Mesothelial cell of epicardium (in vitro differentiated cells): ENCODE measurements around the gene EFCAB8. TPM values are rescaled to one million over a fixed set of nuclear protein-coding genes. Genes with fewer than 3 reads are reported as not detected.

Experiments
- DNase-seq, 2 experiments: peaks; one replicate each; pipeline ENCODE4 v3.0.0; 2021; ENCODE audit warnings: low spot score in 2 of 2; ENCODE audit not compliant: unreplicated experiment in 2 of 2
- H3K27ac Mint-ChIP-seq: 2 replicates; pipeline ENCODE4 v1.8.0; 2021; ENCODE audit warnings: mixed read lengths
- H3K27me3 Mint-ChIP-seq: 2 replicates; pipeline ENCODE4 v1.8.0; 2021; ENCODE audit warnings: low read depth, mixed read lengths
- H3K36me3 Mint-ChIP-seq: 2 replicates; pipeline ENCODE4 v1.8.0; 2021; ENCODE audit warnings: mixed read lengths
- H3K4me1 Mint-ChIP-seq: 2 replicates; pipeline ENCODE4 v1.8.0; 2021; ENCODE audit warnings: mixed read lengths
- H3K4me3 Mint-ChIP-seq: 2 replicates; pipeline ENCODE4 v1.8.0; 2021; ENCODE audit warnings: mild to moderate bottlenecking, moderate library complexity, mixed read lengths
- H3K9me3 Mint-ChIP-seq: 2 replicates; pipeline ENCODE4 v1.8.0; 2021; ENCODE audit warnings: mixed read lengths
- total RNA-seq: library from RNA; stranded (reverse); gene quantifications from 3 replicates; pipeline ENCODE4 v1.2.1, GENCODE V29; 2021
- TF ChIP-seq, protein P1 (sequence below): fragments of 200-600 bp; sonication (generic); IDR thresholded peaks from one replicate; pipeline ENCODE4 v1.5.0; 2021; ENCODE audit warnings: antibody characterized with exemption; ENCODE audit not compliant: unreplicated experiment

Gene EFCAB8
- total RNA-seq, 1 donor from 2014 or later = 0.47 TPM

DNA sequence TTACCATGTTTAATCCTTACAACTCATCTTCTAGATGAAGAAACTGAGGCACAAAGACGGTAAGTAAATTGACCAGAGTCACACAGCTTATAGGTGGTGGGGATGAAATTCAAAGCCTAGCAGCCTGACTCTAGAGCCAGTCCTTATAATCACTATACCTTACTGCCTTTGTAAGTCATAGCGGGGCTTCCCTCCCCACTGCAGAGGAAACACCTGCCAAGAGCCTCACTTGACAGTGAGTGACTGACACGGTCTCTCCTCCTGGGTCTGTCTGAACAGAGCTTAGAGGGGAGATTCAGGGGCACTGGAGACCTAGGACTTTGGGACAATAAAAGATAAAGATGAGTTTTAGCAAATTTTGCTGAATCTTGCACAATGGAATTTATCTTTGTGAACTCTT is 132.7 kb downstream of the EFCAB8 start:
- DNase-seq = no peak
- Mint-ChIP-seq H3K9me3 (peaks cover 13% of the 10 kb centered on the region), H3K4me3 (no peak overlapping the region), H3K27ac (no peak overlapping the region), H3K36me3 (no peaks in the 10 kb centered on the region), H3K27me3 (no peaks in the 10 kb centered on the region), H3K4me1 (no peaks in the 10 kb centered on the region)
- TF ChIP-seq, protein P1, sequence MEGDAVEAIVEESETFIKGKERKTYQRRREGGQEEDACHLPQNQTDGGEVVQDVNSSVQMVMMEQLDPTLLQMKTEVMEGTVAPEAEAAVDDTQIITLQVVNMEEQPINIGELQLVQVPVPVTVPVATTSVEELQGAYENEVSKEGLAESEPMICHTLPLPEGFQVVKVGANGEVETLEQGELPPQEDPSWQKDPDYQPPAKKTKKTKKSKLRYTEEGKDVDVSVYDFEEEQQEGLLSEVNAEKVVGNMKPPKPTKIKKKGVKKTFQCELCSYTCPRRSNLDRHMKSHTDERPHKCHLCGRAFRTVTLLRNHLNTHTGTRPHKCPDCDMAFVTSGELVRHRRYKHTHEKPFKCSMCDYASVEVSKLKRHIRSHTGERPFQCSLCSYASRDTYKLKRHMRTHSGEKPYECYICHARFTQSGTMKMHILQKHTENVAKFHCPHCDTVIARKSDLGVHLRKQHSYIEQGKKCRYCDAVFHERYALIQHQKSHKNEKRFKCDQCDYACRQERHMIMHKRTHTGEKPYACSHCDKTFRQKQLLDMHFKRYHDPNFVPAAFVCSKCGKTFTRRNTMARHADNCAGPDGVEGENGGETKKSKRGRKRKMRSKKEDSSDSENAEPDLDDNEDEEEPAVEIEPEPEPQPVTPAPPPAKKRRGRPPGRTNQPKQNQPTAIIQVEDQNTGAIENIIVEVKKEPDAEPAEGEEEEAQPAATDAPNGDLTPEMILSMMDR = no peak

DNA sequence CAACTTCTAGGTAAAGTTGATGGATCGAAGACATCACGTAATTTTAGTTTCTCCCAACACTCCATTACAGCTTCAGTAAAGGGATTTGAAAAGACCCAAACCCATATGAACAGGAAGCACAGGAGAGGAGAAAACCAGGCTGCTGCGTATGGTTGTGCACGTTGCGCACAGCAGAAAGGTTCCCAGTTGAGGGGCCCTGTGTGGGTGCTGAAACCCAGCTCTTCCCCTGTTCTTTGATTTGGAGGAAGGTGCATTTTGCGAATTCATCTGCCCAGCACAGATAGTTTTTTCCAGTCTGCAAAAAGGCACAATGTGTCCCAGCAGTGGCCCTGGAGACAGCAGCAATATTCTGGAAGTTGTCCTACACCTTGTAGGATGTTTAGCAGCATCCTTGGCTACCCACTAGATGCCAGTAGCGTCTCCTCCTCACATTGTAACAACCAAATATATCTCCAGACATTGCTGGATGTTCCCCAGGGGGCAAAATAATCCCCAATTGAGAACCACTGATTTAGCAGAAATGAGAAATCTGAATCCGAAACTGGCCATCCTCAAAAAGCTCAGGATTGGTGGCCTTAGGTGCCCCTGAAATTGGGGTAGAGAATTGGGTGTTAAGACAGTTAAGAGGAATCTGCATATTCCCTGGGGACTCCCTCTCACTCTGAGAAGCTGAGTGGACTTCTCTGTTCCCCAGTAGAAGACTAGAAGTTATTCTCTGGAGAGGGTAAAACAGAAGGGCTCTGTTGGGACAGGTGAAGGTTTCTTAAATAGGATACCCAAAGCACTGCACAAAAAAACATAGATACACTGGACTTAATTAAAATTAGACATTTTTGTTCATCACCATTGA is 133.3 kb downstream of the EFCAB8 start:
- Mint-ChIP-seq H3K27me3 (peaks cover 3% of the 10 kb centered on the region), H3K27ac (no peak overlapping the region), H3K4me3 (no peak overlapping the region), H3K9me3 (peaks cover 13% of the 10 kb centered on the region), H3K36me3 (no peaks in the 10 kb centered on the region), H3K4me1 (no peaks in the 10 kb centered on the region)
- DNase-seq = no peak
- TF ChIP-seq, protein P1 = no peak

DNA sequence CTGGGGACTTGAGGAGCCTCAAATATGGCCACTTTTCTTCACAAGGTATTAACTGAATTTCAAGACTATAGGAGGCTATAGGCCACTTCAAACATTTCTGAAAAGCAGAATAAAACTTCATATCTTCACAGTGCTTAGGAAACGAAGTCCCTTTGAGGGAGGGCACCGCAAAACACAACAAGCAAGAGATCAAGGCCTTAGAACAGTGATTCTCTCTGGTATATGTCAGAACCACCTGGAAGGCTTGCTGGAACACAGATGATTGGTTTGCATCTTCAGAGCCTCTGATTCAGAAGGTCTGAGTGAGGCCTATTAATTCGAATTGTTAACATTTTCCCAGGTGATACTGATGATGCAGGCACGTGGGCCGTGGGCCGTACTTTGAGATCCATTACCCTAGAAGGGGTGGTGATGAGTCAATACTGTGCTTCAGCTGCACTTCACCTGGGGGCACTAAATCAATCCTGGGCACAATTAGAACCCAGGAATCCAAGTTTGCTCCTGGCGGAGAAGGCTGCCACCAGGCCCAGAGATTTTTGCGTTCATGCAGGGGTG is 134.8 kb downstream of the EFCAB8 start:
- no peak for DNase-seq
- no peaks in the 10 kb centered on the region for H3K4me1 Mint-ChIP-seq
- H3K36me3 Mint-ChIP-seq = no peaks in the 10 kb centered on the region
- peaks cover 10% of the 10 kb centered on the region for H3K27me3 Mint-ChIP-seq
- H3K4me3 Mint-ChIP-seq = no peak overlapping the region
- TF ChIP-seq, protein P1 = no peak
- H3K27ac Mint-ChIP-seq = no peak overlapping the region
- H3K9me3 Mint-ChIP-seq = peaks cover 13% of the 10 kb centered on the region

DNA sequence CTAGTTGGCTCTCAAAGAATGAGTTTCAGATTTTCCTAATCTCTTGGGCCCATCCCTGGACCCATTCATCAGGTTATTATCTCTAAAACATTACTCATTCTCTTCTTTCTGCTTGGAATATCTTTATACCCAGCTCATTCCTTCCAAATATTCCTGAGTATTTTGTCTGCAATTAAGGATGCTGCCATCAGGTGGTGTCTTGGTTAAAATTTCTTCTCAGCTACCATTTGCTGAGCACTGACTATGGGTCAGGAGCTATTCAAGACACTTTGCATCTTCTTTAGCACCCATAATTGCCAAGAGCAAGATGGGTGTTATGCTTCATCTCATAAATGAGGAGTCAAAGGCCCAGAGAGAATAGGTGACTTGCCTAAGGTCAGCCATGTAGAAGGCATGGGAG is 137.1 kb downstream of the EFCAB8 start:
- no peak for DNase-seq
- H3K27me3 Mint-ChIP-seq = peaks cover 21% of the 10 kb centered on the region

DNA sequence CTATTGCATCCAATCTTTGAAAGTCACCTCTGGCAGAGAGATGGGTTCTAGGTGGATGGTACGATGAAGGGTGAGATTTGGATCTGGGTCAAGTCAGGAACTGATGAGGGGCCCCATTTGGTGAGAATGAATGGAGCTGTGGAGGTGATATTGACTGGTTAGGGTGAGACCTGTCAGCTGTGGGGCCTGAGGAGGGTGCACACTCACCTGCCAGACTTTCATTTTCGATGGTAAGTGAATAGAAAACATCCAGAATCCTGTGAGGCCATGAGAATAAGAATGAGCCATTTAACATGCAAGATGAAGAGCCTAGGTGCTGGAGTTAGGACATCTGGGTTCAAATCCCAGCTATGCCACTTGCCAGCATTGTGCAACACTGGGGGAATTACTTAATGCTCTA is 138.7 kb downstream of the EFCAB8 start:
- Mint-ChIP-seq H3K9me3 (peaks cover 13% of the 10 kb centered on the region), H3K4me1 (no peaks in the 10 kb centered on the region), H3K36me3 (no peaks in the 10 kb centered on the region), H3K27ac (no peak overlapping the region), H3K4me3 (no peak overlapping the region), H3K27me3 (peaks cover 23% of the 10 kb centered on the region)
- TF ChIP-seq, protein P1 = no peak
- DNase-seq = no peak

More for the DNA sequence above, 137.1 kb downstream of the EFCAB8 start:
- no peak overlapping the region for H3K4me3 Mint-ChIP-seq
- peaks cover 13% of the 10 kb centered on the region for H3K9me3 Mint-ChIP-seq
- H3K27ac Mint-ChIP-seq = no peak overlapping the region
- TF ChIP-seq, protein P1 = no peak
- no peaks in the 10 kb centered on the region for H3K36me3 Mint-ChIP-seq
- H3K4me1 Mint-ChIP-seq = no peaks in the 10 kb centered on the region
